Neuron (in vitro differentiated cells): ENCODE data around the gene ACP2.
"Not testable (repeated sequence)": the region's sequence is repeated elsewhere in the genome, so short reads cannot be mapped to it uniquely, and the experiment has no call there.

ENCODE experiments used
- H2AFZ ChIP-seq: one replicate; pipeline ENCODE4 v1.6.1; 2013; ENCODE audit warnings: low read depth, mild to moderate bottlenecking, inconsistent platforms, low read length, moderate library complexity
- H3K27me3 ChIP-seq: one replicate; pipeline ENCODE4 v1.6.1; 2013; ENCODE audit warnings: low read length; ENCODE audit not compliant: insufficient read depth
- H3K36me3 ChIP-seq: one replicate; pipeline ENCODE4 v1.6.1; 2013; ENCODE audit warnings: low read length; ENCODE audit not compliant: insufficient read depth
- H3K4me1 ChIP-seq: one replicate; pipeline ENCODE4 v1.6.1; 2013; ENCODE audit warnings: low read length; ENCODE audit not compliant: insufficient read depth
- H3K4me3 ChIP-seq: 2 replicates; pipeline ENCODE4 v1.5.1; 2013; ENCODE audit warnings: mild to moderate bottlenecking, low read length, moderate library complexity
- H3K9me3 ChIP-seq: one replicate; pipeline ENCODE4 v1.6.1; 2013; ENCODE audit warnings: low read length

ACP2 gene

DNA sequence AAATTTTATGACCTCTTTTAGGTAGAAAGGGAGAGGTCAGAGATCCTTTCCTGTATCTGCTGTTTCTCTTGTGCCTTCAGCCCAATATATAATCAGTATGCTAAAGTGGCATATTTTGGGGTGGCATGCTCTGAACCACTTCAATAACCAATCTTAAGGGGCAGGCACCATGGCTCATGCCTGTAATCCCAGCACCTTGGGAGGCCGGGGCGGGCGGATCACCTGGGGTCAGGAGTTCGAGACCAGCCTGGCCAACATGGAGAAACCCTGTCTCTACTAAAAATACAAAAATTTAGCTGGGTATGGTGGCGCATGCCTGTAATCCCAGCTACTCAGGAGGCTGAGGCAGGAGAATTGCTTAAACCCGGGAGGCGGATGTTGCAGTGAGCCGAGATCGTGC lies 50.5 kb downstream of the ACP2 start:
- H3K36me3 ChIP-seq, H3K27me3 ChIP-seq, H3K4me3 ChIP-seq, H2AFZ ChIP-seq, H3K9me3 ChIP-seq: not testable (repeated sequence)
- H3K4me1 ChIP-seq = peaks cover 16% of the 10 kb centered on the region

- H3K27me3 ChIP-seq = peaks cover 21% of the 10 kb centered on the region
- H3K9me3 ChIP-seq = no peaks in the 10 kb centered on the region
- no peaks in the 10 kb centered on the region for H3K36me3 ChIP-seq
- H2AFZ ChIP-seq = no peak overlapping the region
- H3K4me3 ChIP-seq = no peak overlapping the region
- peaks cover 24% of the 10 kb centered on the region for H3K4me1 ChIP-seq
Observed at GRCh38 chr11:47192111-47192510, 56.5 kb downstream of the ACP2 start.

GRCh38 chr11:47191137-47191536 lies 57.5 kb downstream of the ACP2 start:
- H3K4me1 ChIP-seq = peaks cover 31% of the 10 kb centered on the region
- not testable (repeated sequence) for H2AFZ ChIP-seq, H3K4me3 ChIP-seq, H3K9me3 ChIP-seq, H3K36me3 ChIP-seq
- H3K27me3 ChIP-seq = peaks cover 28% of the 10 kb centered on the region
